Activated CD8-positive, alpha-beta memory T cell treated with anti-CD3 and anti-CD28 coated beads, Interleukin-2, amount 50 U/mL, for 24 hours (primary cell): ENCODE measurements around the gene TCEA2.
"Not testable (repeated sequence)": the region's sequence is repeated elsewhere in the genome, so short reads cannot be mapped to it uniquely, and the experiment has no call there.

Source experiments
- DNase-seq: peaks from one replicate; pipeline ENCODE4 v3.0.0-alpha.2; 2020; ENCODE audit errors: extremely low read depth

TCEA2 gene

DNA sequence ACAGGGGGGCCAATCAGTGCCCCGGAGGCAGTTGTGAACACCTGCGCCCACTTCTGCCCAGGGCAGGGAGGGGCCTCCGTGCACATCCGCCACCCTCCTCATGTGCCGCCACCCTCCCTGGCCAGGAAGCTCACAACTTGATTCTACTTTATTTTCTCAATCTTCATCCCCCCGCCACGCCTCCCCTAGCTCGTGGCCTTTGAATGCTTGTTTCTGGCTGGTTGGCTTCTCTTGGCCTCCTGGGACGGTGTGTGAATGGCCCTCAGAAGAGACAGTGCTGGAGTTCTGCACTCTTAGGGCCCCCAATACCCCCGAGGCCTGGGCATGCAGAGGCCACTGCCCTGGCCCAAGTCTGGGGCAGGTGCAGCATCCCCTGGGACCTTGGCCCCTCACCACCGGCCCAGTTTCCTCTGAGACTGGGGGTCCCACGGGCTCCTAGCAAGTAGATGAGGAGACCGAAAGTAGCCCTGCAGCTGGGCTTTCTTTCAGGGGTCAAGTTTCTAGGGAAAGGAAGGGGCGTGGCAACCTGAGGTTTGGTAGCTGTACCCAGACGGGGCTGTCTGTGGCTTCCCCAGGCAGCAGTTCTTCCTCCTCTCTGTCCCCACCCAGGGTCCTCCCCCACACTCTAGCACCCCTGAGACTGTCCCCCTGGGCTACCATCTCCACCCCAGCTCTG is 15.0 kb downstream of the TCEA2 start:
- no peak for DNase-seq

DNA sequence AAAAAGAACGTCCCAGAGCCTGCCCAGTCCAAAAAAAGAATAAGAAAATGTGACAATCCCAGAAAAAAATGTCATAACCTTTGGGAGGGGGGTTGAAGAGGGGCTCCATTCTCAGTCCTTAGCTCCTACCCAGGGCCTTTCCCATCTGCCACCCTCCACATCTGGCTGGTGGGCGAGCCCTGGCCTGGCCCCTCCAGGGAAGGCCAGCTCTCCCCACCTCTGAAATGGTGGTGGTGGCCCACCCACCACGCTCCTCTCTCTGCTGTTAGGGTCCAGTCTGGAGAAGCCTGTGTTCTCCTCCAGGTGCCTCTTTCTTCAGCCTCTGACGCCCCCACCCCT is 15.9 kb downstream of the TCEA2 start:
- no peak for DNase-seq

DNA sequence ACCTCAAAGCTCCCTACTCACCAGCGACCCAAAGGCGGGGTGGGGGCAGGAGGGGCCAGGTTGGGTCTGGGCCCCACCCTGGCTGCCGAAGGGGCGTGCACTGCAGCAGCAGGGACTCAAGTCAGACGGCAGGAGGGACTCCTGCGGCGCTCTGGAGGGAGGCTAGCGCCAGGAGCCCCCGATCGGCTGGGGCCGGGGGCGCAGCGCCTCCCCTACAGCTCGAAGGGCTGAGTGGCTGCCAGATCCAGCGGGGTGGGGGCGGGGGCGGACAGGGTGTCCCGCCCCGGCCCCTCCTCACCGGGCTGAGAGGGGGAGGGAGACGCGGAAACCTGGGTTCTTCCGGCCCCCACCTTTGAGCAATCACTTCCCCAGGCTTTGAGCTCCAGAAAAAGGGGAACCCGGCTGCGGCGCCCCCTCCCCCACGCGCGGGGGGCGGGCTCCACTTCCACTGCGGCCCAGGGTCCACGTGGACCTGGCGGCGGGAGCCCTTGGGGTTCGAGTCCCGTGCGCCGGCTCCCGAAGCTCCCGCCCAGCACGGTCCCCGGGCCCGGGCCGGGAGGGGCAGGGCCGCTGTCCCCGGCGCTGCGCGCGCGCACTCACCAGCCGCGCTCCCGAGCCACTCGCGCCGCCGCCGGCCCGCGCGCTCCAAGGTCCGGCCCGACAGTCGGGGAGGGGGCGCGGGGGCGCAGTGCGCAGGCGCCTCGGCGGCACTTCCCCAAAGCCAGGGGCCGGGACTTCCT is 16.4 kb downstream of the TCEA2 start, which contains the start of gene RGS19:
TSS of gene RGS19 (minus strand) at position 246 of the 740 bp plus-strand sequence. CDS start 2,632 bp downstream, outside the sequence.
- DNase-seq, result no peak

DNA sequence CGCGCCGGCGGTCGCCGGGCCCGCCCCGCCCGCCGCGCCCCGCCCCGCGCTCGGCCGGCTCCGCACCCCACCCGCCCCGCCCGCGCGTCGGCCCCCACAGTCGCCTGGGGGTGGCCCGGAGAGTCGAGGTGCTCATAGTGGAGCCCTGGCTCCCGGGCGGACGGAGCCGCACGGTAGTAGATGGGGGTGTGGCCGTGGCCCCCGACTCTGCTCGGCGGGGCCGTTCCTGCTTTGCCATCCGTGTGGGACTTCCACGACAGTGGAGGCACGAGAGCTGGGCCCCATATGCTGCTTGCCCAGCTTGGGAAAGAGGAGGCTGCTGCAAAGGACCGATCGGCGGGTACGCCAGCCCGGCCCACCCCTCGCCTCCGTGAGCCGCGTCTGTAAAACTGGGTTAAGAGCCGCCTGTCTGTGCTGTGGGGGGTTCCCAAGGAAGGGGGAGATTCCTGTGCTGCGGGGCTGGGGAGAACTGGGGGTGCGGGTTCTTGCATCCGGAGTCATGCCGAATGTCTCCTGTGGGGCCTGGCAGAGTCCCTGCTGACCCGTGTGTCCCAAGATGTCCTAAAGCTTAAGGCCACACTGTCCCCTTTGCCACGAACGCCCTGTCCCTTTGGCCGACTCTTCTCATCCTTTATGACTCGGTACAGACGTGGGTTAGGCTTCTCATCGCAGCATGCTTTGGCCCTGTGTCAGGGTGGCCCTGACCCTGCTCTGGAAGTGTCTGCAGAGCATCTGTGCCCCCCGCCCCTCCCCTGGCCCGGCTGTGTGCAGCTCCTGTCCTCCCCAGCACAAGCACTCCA is 17.2 kb downstream of the TCEA2 start, which contains the start of gene OPRL1:
TSS of gene OPRL1 (plus strand) at position 70 of the 800 bp plus-strand sequence. CDS start 12,639 bp downstream, outside the sequence.
- DNase-seq, result no peak

DNA sequence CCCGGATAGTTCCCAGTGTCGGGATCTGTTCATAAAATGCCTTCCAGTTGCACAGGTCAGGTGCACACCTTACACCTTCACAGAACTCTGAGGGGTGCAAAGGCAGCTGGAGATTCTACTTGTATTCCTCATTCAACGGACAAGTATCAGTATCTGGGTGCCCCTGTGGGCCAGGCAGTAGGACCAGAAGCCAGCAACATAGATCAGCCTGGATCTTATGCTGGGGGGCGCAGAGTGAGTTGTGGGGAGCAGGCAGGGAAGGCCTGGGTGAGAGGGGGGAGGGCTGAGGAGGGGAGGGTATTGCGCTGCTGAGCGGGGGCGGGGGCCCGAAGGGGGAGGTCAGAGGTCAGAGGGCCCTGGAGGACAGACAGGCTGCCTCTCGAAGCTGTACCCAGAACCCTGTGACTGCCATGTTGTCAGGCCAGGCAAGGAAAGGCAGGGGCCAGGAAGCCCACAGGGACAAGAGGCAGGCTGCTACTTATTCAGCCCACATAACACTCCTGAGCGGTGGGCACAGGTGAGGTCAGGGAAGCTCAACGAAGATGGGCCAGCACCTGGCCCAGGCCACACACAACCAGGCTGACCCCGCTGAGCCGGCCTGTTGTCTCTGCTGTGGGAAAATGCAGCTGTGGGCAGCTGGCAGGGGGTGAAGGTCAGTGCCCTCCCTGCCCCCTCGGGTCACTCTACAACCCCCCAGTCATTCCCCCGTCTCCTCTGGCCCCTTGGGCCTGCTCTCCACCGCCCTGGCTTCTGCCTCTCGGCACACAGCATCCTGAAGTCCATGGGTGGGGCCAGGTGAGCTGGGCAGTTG is 18.0 kb downstream of the TCEA2 start:
- no peak for DNase-seq

DNA sequence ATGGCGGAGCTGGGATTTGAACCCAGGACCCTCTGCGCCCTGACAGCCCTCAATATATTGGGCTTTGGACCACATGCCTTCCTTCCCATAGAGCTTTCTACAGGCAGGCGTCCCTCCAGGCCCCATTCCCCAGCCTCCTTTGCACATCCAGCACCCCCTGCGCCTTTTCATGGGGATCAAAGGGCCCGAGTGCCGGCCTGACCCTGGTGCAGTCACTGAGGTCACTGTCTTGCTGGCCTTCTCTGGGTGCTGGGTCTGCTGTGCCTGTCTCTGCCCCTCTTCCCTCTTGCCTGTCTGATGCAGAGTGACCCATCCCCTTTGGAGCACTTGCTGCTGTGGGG is 18.6 kb downstream of the TCEA2 start:
- DNase-seq, result no peak

DNA sequence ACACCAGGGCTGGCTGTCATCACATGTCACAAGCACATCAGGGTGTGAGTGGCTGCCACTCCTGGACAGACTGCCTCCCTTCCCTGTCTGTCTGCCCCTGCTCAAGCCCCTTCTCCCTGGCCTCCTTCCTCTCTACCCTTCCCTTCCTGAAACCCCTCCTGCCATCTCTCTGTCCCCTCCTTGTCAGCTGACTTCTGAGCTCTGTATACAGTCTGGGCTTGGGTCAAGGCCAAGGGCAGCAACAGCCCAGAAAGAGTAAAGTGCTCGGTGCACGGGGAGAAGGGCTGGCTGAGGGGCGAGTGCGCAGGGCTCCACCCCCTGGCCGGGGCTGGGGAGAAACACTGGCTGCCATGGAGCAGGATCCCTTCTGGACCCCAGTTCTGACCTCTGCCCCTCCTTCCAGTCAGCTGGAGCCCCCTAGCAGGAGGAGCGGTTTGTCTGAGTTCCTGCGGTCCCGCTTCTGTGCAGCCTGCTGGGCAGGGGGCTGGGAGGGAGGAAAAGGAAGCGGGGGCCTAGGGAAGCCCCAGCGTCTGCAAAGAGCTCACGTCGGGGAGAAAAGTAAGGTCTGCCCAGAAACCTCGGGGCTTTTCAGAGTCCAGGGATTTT is 19.2 kb downstream of the TCEA2 start:
- no peak for DNase-seq

DNA sequence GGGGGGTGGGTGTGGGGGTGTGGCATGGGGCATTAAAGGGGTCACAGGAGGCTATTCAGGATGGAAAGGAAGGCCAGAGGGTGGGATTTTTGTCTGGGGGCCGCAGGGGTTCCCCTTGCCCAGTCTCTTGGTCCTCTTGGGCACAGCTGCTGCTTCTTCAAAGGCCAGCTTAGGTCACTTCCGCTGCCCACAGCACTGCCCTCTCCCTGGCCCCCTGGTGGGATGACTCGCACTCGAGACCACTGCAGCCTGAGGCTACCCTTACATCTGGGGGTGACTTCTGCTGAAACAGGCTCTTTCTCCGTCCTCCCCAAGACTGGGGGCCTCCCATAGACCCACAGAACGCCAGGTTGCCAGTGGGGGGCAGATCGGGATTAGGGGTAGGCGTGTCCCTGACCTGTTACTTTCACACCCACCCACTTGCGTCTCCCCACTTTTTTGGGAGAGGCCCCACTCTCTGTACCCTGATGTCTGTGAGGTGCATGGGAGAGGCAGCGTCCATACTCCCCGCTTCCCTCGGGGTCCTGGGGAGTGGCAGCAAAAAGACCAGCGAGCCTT is 19.9 kb downstream of the TCEA2 start:
- no peak for DNase-seq

DNA sequence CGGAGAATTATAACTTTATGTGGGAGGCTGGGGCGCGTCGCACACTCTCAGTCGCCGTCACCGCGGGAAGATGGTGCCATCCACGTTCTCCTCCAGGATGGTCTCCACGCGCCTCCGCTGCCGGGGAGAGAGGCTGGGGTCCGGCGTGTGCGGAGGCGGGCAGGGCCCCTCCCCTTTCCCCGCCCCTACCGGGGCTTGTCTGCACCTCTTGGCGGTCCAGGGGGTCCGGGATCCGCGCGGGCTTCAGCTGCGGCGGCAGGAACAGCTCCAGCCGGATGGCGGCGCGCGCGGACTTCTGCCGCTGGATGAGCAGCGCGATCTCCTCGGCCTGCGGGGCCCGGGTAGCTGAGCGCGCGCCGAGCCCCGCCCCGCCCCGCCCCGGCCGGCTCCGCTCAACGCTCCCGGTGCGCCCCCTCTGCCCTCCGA is 20.4 kb downstream of the TCEA2 start:
- no peak for DNase-seq

DNA sequence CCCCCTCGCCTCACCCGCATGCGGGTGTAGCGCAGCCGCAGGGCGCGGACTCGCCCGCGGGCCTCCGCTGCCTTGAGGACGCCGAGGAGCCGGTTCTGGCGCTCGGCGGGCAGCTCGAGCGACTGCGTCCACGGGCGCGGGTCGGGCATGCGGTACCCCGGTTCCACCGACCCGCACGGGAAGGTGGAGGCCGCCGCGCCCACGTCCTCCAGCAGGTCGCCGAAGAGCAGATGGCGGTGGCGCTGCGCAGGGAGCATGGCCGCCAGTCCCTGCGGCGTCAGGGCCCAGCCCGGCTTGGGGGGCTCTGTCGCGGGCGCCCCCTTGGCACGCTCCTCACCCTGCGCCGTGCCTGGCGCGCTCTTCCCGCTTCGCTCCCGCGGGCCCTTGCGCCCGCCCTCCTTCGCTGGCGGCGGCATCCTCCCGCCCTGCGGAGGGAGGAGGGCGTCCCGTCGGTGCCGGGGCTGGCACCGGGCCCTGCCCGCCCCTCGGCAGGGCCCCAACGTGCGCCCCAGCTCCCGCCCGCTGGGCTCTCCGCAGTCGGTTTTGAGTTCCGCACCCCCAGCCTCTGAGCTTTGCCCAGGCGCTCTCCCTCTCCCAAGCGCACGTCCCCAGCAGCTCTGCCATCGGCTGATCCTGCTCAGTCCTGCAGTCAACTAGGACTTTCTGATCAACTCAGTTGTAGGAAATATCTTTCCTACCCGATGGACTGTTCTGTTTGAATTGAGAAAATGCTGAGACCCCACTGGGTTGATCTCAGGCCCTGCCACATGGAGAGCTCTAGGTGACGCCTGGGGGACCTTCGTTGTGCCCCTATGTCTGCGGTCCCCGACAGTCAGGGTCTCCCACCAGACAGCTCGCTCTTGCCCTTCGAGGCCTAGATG is 21.0 kb downstream of the TCEA2 start, which contains the start of gene LKAAEAR1:
TSS of gene LKAAEAR1 (minus strand) at position 595 of the 881 bp plus-strand sequence. CDS start at position 416, 179 bp downstream.
- no peak for DNase-seq

DNA sequence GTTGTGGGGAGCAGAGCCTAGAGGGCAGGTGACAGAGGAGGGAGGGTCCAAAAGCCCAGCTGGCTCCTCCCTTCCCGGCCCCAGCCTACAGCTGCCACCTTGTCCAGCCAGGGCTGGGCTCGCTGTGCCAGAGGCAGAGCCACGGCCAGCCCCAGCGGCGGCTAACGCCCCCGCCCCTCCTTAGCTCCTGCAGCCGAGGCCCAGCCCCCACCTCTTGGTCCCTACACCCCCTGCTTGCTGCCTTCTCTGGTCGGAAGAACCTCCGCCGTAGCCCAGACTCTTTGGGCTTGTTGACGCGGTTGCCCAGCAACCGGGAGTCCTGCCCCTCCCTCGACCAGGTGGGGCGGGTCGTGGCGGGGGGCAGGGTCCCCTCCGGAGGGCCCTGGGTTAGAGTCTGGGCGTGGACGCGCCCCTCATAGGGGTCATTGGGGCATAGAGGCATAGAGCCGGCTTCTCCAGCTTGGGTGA is 21.7 kb downstream of the TCEA2 start:
- DNase-seq, result no peak

DNA sequence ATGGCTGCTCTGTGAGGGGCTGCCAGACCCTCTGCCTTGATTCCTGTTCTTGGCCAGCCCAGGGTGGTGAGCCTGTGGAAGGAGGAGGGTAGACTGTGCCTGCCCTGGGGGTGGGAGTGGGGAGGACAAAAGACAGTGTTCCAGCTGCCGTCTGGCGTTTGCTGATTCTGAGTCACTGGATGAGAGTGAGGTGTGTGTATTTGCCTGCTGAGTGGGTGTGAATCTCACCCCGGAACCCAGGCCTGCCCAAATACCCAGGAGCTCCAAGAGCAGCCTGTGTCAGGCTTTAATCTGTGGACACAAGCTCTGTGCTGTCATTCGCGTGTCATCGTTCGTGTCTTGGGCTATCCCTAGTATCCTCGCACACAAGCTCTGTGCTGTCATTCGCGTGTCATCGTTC is 23.8 kb downstream of the TCEA2 start:
- no peak for DNase-seq

DNA sequence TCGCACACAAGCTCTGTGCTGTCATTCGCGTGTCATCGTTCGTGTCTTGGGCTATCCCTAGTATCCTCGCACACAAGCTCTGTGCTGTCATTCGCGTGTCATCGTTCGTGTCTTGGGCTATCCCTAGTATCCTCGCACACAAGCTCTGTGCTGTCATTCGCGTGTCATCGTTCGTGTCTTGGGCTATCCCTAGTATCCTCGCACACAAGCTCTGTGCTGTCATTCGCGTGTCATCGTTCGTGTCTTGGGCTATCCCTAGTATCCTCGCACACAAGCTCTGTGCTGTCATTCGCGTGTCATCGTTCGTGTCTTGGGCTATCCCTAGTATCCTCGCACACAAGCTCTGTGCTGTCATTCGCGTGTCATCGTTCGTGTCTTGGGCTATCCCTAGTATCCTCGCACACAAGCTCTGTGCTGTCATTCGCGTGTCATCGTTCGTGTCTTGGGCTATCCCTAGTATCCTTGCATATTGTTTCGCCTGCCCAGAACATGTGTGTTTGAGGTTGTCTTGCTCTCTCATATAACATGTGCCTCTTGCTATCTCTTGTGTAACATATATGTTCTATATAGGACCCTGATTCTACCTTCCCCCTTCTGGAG is 24.3 kb downstream of the TCEA2 start:
- not testable (repeated sequence) for DNase-seq

DNA sequence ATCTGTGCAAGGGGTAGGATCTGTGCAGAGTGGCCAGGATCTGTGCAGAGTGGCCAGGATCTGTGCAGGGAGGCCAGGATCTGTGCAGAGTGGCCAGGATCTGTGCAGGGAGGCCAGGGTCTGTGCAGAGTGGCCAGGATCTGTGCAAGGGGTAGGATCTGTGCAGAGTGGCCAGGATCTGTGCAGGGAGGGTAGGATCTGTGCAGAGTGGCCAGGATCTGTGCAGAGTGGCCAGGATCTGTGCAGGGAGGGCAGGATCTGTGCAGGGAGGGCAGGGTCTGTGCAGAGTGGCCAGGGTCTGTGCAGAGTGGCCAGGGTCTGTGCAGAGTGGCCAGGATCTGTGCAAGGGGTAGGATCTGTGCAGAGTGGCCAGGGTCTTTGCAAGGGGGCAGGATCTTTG is 25.6 kb downstream of the TCEA2 start:
- not testable (repeated sequence) for DNase-seq

DNA sequence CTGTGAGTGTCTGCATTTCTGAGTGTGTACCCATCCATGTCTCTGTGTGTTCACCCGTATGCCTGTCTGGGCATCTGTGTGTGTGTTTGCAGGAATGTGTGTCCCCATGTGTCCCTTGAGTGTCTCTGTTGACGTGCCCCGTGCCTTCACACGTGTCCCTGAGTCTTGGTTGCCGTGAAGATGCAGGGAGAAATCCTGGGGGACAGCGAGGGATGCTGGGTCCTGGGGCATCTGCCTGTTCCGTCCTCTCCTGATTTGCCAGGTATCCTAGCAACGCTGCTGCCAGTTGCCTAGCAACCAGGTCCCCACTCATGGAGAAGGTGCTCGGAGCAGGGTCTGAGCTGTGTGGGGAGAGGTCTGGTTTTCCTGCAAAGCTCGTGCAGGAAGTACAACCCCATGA is 27.2 kb downstream of the TCEA2 start:
- no peak for DNase-seq

DNA sequence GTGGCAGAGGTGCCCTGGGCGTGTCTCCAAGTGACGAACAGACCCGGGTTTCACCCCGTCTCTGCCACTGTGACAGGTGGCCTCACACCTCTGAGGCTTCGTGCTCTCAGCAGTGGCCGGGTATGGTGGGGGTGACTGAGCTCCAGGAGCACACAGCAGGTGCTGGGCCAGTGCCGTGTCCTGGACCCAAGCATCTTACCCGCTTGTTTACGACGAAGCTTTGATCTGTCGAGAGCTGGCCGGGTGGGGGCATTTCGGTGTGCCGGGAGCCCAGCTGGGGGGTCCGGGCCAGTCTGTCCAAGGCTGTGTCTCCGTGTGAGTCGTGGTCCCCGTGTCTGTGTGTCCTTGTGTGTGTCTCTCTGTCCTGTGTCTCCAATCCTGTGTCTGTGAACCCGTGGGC is 28.3 kb downstream of the TCEA2 start:
- DNase-seq, result no peak

DNA sequence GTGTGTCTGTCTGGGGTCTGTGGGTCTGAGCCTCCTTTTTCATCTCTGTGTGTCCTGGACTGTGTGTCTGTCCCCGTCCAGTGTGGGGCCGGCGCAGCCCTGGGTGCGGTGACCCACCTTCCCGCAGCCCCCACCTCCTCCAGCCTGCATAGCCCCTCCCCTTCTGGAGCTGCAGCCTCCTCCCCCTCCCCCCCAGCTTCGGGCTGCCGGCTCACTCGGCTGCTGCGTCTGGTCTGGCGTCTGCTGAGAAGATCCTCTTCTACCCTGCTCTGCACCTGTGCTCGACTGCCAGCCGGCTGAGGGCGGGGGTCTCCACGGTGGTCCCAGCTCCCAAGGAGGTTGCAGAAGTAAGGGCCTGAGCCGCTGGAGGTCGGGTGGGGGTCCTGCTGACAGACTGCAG is 28.8 kb downstream of the TCEA2 start:
- DNase-seq, result no peak

DNA sequence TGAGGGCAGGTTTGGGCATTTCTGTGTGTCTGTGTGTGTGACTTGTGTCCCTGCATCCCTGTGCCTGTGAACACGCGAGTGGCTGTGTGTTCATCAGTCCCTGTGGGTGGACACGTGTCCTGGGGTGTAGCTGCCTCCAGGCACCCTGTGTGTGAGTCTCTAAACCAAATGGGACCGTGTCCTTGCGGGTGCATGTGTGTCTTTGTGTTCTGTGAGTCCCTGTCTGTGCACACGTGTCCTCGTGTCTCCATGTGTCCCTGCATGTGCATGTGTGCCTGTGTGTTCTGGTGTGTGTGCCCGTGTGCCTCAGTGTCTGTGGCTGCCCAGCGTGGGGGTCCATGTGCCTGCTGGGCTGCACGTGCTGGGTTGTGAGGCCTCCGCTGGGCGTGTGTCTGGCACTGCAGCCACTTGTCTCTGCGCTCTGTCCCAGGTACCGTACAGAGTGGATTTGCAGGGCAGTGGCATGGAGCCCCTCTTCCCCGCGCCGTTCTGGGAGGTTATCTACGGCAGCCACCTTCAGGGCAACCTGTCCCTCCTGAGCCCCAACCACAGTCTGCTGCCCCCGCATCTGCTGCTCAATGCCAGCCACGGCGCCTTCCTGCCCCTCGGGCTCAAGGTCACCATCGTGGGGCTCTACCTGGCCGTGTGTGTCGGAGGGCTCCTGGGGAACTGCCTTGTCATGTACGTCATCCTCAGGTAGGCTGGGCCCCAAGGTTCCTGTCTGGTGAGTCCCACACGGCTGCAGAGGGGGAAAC is 29.4 kb downstream of the TCEA2 start:
- no peak for DNase-seq
